Suprapubic skin (tissue), 4 donors: ENCODE data around the gene PIK3R3.

ENCODE experiments used
- POLR2A ChIP-seq, 2 donors: fragments of 450-650 bp; IDR thresholded peaks; one replicate each; pipeline ENCODE4 v1.6.1; 2017; ENCODE audit warnings: antibody characterized with exemption in 2 of 2, mild to moderate bottlenecking in 2 of 2, moderate library complexity in 2 of 2
- POLR2AphosphoS5 ChIP-seq, 3 donors: sonication (generic); formaldehyde crosslinking; IDR thresholded peaks; one replicate each; pipeline ENCODE4 v1.6.1; 2017; ENCODE audit warnings: antibody characterized with exemption in 3 of 3
- TF ChIP-seq, protein P1 (sequence below), 2 donors: fragments of 200-600 bp in 1 of 2; fragments of 450-650 bp in 1 of 2; sonication (generic) in 1 of 2; IDR thresholded peaks; one replicate each; pipeline ENCODE4 v1.5.1; 2016 to 2019; ENCODE audit warnings: antibody characterized with exemption in 2 of 2, mild to moderate bottlenecking in 1 of 2, moderate library complexity in 1 of 2

- TF ChIP-seq, protein P1, sequence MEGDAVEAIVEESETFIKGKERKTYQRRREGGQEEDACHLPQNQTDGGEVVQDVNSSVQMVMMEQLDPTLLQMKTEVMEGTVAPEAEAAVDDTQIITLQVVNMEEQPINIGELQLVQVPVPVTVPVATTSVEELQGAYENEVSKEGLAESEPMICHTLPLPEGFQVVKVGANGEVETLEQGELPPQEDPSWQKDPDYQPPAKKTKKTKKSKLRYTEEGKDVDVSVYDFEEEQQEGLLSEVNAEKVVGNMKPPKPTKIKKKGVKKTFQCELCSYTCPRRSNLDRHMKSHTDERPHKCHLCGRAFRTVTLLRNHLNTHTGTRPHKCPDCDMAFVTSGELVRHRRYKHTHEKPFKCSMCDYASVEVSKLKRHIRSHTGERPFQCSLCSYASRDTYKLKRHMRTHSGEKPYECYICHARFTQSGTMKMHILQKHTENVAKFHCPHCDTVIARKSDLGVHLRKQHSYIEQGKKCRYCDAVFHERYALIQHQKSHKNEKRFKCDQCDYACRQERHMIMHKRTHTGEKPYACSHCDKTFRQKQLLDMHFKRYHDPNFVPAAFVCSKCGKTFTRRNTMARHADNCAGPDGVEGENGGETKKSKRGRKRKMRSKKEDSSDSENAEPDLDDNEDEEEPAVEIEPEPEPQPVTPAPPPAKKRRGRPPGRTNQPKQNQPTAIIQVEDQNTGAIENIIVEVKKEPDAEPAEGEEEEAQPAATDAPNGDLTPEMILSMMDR (IDR thresholded peaks at IDR 0.05) = no peak
- TF ChIP-seq POLR2AphosphoS5 (IDR thresholded peaks at IDR 0.05) = no peak
- TF ChIP-seq POLR2A (IDR thresholded peaks at IDR 0.05) = no peak
Measured at GRCh38 chr1:46041551-46041950, 90.9 kb downstream of the PIK3R3 start.
